Ishikawa (cell line): ENCODE data around the gene DCC.

Source experiments
- CEBPB ChIP-seq: IDR thresholded peaks from 2 replicates; pipeline ENCODE4 v1.6.1; 2012
- CREB1 ChIP-seq: IDR thresholded peaks from 2 replicates; pipeline ENCODE4 v1.6.1; 2012; ENCODE audit warnings: low read depth
- EGR1 ChIP-seq: IDR thresholded peaks from 2 replicates; pipeline ENCODE4 v1.6.1; 2012
- EP300 ChIP-seq: IDR thresholded peaks from 2 replicates; pipeline ENCODE4 v1.6.1; 2012; ENCODE audit warnings: borderline replicate concordance
- FOXM1 ChIP-seq: IDR thresholded peaks from 2 replicates; pipeline ENCODE4 v1.6.1; 2012; ENCODE audit warnings: low read depth, borderline replicate concordance
- MAX ChIP-seq: IDR thresholded peaks from 2 replicates; pipeline ENCODE4 v1.6.1; 2012
- NFIC ChIP-seq: IDR thresholded peaks from 2 replicates; pipeline ENCODE4 v1.6.1; 2012
- RAD21 ChIP-seq: IDR thresholded peaks from 2 replicates; pipeline ENCODE4 v1.6.1; 2012; ENCODE audit warnings: low read depth
- REST ChIP-seq: IDR thresholded peaks from 2 replicates; pipeline ENCODE4 v1.6.1; 2012; ENCODE audit warnings: low read depth, mild to moderate bottlenecking
- TAF1 ChIP-seq: IDR thresholded peaks from 2 replicates; pipeline ENCODE4 v1.6.1; 2012; ENCODE audit warnings: low read depth, mild to moderate bottlenecking
- TCF12 ChIP-seq: IDR thresholded peaks from 2 replicates; pipeline ENCODE4 v1.6.1; 2012; ENCODE audit warnings: low read depth
- TEAD4 ChIP-seq: IDR thresholded peaks from 2 replicates; pipeline ENCODE4 v1.6.1; 2012
- USF1 ChIP-seq: IDR thresholded peaks from 2 replicates; pipeline ENCODE4 v1.6.1; 2012
- YY1 ChIP-seq: IDR thresholded peaks from 2 replicates; pipeline ENCODE4 v1.6.1; 2012; ENCODE audit warnings: low read depth
- ZBTB7A ChIP-seq: IDR thresholded peaks from 2 replicates; pipeline ENCODE4 v1.6.1; 2012; ENCODE audit warnings: low read depth

Gene DCC

DNA sequence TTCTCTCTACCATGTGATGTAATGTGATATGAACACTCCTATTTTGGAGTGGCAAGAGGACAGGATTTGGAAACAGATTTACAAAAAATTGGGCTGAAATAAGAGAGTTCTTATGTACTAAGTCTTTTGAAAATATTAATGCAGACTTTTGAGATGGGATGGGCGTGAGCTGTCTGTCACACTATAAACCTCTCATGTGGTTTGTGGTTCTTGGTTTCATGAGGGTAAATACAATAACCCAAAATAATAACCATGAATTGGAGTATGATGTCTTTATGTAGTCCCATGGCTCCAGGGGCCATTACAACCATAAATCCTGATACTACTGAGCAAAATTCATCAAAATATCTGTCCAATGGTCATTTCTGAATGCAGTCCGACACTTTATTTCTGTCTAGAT is 1216.5 kb downstream of the DCC start:
- TF ChIP-seq CEBPB: no peak
- no peak for TF ChIP-seq ZBTB7A
- TF ChIP-seq EP300: no peak
- no peak for TF ChIP-seq YY1
- no peak for TF ChIP-seq REST

- TF ChIP-seq TEAD4: no peak
- TF ChIP-seq ZBTB7A: no peak
- no peak for TF ChIP-seq CEBPB
- no peak for TF ChIP-seq EGR1
- TF ChIP-seq FOXM1: no peak
- TF ChIP-seq USF1: no peak
- no peak for TF ChIP-seq TCF12
- TF ChIP-seq TAF1: no peak
Observed at GRCh38 chr18:53560546-53560945, 1220.5 kb downstream of the DCC start.

- TF ChIP-seq CREB1: no peak
- no peak for TF ChIP-seq ZBTB7A
- TF ChIP-seq RAD21: no peak
- no peak for TF ChIP-seq NFIC
- TF ChIP-seq TCF12: no peak
- no peak for TF ChIP-seq TAF1
- no peak for TF ChIP-seq EP300
- TF ChIP-seq MAX: no peak
- TF ChIP-seq FOXM1: no peak
- TF ChIP-seq CEBPB: no peak
- no peak for TF ChIP-seq USF1
- no peak for TF ChIP-seq EGR1
- no peak for TF ChIP-seq TEAD4
Observed at GRCh38 chr18:53566626-53567025, 1226.6 kb downstream of the DCC start.

DNA sequence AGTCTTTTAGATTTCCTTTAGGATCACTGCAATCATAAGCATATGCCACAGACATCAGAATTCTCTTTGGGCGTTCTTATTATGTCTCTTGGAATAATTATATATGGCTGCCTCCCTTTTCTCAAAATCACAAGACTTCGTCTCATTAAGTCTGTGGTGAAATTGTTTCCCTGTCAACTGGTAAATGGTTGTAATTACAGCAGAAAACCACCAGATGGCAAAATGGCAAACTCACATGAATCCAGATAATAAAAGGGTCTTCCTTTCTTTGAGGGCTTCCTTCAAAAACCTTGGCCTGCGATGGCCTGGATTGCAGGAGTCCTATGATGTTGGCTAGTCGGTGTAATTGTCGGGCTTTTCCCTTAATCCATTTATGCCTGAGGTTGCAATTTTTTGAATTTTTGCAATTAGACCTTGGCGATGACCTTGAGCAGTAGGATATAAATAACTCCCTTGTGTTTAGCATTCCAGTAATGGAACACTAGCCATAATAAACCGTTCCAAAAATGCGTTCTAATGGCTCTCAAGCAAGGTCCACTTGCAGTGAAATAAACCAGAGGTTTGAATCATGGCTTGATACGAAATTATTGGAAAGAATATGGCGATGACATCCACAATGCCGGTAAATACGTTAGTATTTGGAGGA is 1228.1 kb downstream of the DCC start:
- no peak for TF ChIP-seq TEAD4
- TF ChIP-seq RAD21: peak; percentile 13; the same call in 1 of the 2 replicates
